Tibial artery (tissue), 4 donors: ENCODE results near the gene IL1RN.
A peak's percentile ranks its signal among the peaks of the same experiment; 100 is the strongest.

Source experiments
- DNase-seq, 2 donors: peaks; one replicate each; pipeline ENCODE4 v3.0.0-alpha.2; 2019
- H3K27ac ChIP-seq, 2 donors: fragments of 200-600 bp; sonication (generic) in 1 of 2; 1 replicate in 1 of 2; 2 replicates in 1 of 2; pipeline ENCODE4 v1.5.1; 2018 to 2019; ENCODE audit warnings: mild to moderate bottlenecking in 1 of 2
- H3K27me3 ChIP-seq, 2 donors: fragments of 200-600 bp; sonication (generic) in 1 of 2; one replicate each; pipeline versions ENCODE4 v1.5.1 to v1.6.0; 2016 to 2019
- H3K36me3 ChIP-seq, 3 donors: fragments of 200-600 bp; sonication (generic) in 2 of 3; one replicate each; pipeline ENCODE4 v1.5.1; 2016 to 2019; ENCODE audit warnings: mild to moderate bottlenecking in 2 of 3
- H3K4me1 ChIP-seq, 4 donors: fragments of 200-600 bp; sonication (generic) in 2 of 4; 1 replicate in 3 of 4; 2 replicates in 1 of 4; pipeline ENCODE4 v1.5.1; 2016 to 2019
- H3K4me3 ChIP-seq, 2 donors: fragments of 200-600 bp; sonication (generic) in 1 of 2; 1 replicate in 1 of 2; 2 replicates in 1 of 2; pipeline ENCODE4 v1.5.1; 2018 to 2019; ENCODE audit warnings: mild to moderate bottlenecking in 2 of 2
- H3K9me3 ChIP-seq, 3 donors: fragments of 200-600 bp; sonication (generic) in 1 of 3; one replicate each; pipeline ENCODE4 v1.5.1; 2016 to 2019
- CTCF ChIP-seq, 2 experiments: fragments of 200-600 bp in 1 of 2; fragments of 450-650 bp in 1 of 2; IDR thresholded peaks; one replicate each; pipeline ENCODE4 v1.5.1; 2017 to 2019; ENCODE audit warnings: antibody characterized with exemption in 2 of 2, mild to moderate bottlenecking in 1 of 2, moderate library complexity in 1 of 2
- intact Hi-C: fragments of 100-400 bp; cut with DNase I; formaldehyde crosslinking; loops from one replicate; pipeline ENCODE4 v1.15.0; 2023; ENCODE audit warnings: low total_unique reads

IL1RN gene

GRCh38 chr2:113156278-113157117 is 29.1 kb downstream of the IL1RN start:
- no peaks in the 10 kb centered on the region for H3K36me3 ChIP-seq
- H3K27ac ChIP-seq, result no peak overlapping the region
- no peak overlapping the region for H3K4me3 ChIP-seq
- no peaks in the 10 kb centered on the region for H3K9me3 ChIP-seq
- no peaks in the 10 kb centered on the region for H3K4me1 ChIP-seq
- no peak for TF ChIP-seq CTCF (IDR thresholded peaks at IDR 0.05)
- DNase-seq, result no peak
- intact Hi-C loops, result no loop called here
- peaks cover 0 to 39% of the 10 kb centered on the region in 2 donors for H3K27me3 ChIP-seq

GRCh38 chr2:113157118-113157896 is 29.9 kb downstream of the IL1RN start:
- intact Hi-C loops, result no loop called here
- no peak overlapping the region for H3K27ac ChIP-seq
- H3K4me3 ChIP-seq, result peak overlapping the region; percentile 21 to 30
- no peak for TF ChIP-seq CTCF (IDR thresholded peaks at IDR 0.05)
- H3K27me3 ChIP-seq, result peaks cover 0 to 39% of the 10 kb centered on the region in 2 donors
- no peaks in the 10 kb centered on the region for H3K36me3 ChIP-seq
- no peaks in the 10 kb centered on the region for H3K4me1 ChIP-seq
- DNase-seq, result peak in 1 of 2 donors; percentile 49
- H3K9me3 ChIP-seq, result no peaks in the 10 kb centered on the region

GRCh38 chr2:113157897-113158753 is 30.7 kb downstream of the IL1RN start:
- Histone ChIP-seq H3K27ac (no peak overlapping the region), H3K4me1 (no peaks in the 10 kb centered on the region), H3K4me3 (peak overlapping the region; percentile 21 to 30), H3K9me3 (no peaks in the 10 kb centered on the region), H3K36me3 (no peaks in the 10 kb centered on the region), H3K27me3 (peaks cover 0 to 39% of the 10 kb centered on the region in 2 donors)
- TF ChIP-seq CTCF (IDR thresholded peaks at IDR 0.05), result no peak
- intact Hi-C loops, result no loop called here
- DNase-seq, result peak in 1 of 2 donors; percentile 39

- intact Hi-C loops, result no loop called here
- Histone ChIP-seq H3K27ac (no peak overlapping the region), H3K4me1 (no peaks in the 10 kb centered on the region), H3K36me3 (no peaks in the 10 kb centered on the region), H3K9me3 (no peaks in the 10 kb centered on the region), H3K4me3 (no peak overlapping the region), H3K27me3 (peaks cover 0 to 39% of the 10 kb centered on the region in 2 donors)
- TF ChIP-seq CTCF (IDR thresholded peaks at IDR 0.05), result no peak
- peak in 1 of 2 donors; percentile 27 for DNase-seq
Measured at GRCh38 chr2:113158884-113159553, 31.6 kb downstream of the IL1RN start.

- no peak overlapping the region for H3K4me3 ChIP-seq
- H3K9me3 ChIP-seq, result no peaks in the 10 kb centered on the region
- no peak for TF ChIP-seq CTCF (IDR thresholded peaks at IDR 0.05)
- intact Hi-C loops, result no loop called here
- no peaks in the 10 kb centered on the region for H3K36me3 ChIP-seq
- no peaks in the 10 kb centered on the region for H3K4me1 ChIP-seq
- peaks cover 0 to 38% of the 10 kb centered on the region in 2 donors for H3K27me3 ChIP-seq
- H3K27ac ChIP-seq, result no peak overlapping the region
- no peak for DNase-seq
Measured at GRCh38 chr2:113160248-113160647, 32.9 kb downstream of the IL1RN start.
